GM19193 (cell line): ENCODE data around the gene LTK.
A peak's percentile ranks its signal among the peaks of the same experiment; 100 is the strongest.

Experiments
- POLR2A ChIP-seq: IDR thresholded peaks from 4 replicates; pipeline ENCODE4 v1.6.1; 2011; ENCODE audit not compliant: insufficient read depth, insufficient read length; ENCODE audit errors: extremely low read depth

LTK gene

GRCh38 chr15:41494190-41494921 is 19.3 kb downstream of the LTK start:
- no peak for TF ChIP-seq POLR2A

DNA sequence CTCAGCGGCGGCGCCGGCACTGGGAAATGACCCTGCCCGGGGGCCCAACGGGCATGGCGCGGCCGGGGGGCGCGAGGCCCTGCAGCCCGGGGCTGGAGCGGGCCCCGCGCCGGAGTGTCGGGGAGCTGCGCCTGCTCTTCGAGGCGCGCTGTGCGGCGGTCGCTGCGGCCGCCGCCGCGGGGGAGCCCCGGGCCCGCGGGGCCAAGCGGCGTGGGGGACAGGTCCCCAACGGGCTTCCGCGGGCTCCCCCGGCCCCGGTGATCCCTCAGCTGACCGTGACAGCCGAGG is 19.8 kb downstream of the LTK start:
- TF ChIP-seq POLR2A: no peak

GRCh38 chr15:41493205-41493901 is 20.3 kb downstream of the LTK start, which contains the start of gene ITPKA:
TSS of gene ITPKA (plus strand) at chr15:41493874. CDS start at chr15:41493928, 54 bp downstream.
- peak; percentile 66 for TF ChIP-seq POLR2A

GRCh38 chr15:41492597-41493204 is 20.9 kb downstream of the LTK start:
- no peak for TF ChIP-seq POLR2A

DNA sequence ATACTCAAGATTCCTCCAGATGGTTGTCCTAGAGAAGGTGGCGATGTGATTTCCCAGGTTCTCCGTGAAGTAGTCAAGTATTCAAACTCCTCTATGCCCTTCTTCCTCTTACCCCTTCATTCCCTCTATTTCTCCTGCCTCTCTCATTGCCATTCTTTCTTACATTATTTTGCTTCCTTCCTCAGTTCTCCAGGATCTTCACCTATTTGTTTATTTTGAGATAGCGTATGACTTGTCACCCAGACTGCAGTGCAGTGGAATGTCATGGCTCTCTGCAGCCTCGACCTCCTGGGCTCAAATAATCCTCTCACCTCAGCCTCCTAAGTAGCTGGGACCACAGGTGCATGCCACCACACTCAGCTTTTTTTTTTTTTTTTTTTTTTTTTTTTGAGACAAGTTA is 21.7 kb downstream of the LTK start:
- TF ChIP-seq POLR2A: no peak

DNA sequence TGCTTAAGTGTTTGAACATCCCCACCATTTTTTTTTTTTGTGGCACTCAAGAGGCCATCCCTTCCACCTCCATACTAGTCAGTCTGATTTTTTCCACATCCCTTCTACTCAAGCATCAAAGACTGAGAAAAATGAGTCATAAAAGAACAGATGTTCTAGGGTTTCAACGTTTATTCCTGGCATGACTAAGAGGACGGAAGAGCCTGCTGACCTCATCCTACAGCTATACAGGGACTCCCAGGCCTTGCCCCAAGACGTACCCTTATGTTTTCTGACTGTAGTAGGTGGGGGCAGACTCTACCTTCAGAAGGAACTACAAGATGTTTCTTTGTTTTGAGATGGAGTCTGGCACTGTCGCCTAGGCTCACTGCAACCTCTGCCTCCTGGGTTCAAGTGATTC is 23.3 kb downstream of the LTK start:
- no peak for TF ChIP-seq POLR2A

- TF ChIP-seq POLR2A: no peak
Observed at GRCh38 chr15:41489641-41490040, 24.0 kb downstream of the LTK start.

GRCh38 chr15:41487802-41488201 is 25.8 kb downstream of the LTK start:
- TF ChIP-seq POLR2A: no peak

DNA sequence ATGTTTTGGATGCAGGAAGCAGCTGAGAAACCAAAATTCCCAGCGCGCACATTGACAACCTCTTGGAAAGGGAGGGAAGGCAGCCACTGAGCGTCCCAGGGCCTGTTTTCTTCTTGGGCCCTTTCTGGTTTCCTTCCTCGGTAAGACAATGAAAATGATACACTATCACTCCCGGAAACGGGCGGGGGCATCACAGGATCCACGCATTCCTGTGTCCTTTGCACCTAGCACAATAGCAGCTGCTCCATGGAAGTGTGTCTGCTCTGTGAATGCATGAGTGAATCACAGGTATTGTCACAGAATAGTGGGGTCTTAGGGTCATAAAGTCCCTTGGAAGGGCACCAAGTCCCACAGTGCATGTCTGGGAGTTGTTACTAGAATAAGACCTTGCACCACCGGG is 26.2 kb downstream of the LTK start:
- no peak for TF ChIP-seq POLR2A

DNA sequence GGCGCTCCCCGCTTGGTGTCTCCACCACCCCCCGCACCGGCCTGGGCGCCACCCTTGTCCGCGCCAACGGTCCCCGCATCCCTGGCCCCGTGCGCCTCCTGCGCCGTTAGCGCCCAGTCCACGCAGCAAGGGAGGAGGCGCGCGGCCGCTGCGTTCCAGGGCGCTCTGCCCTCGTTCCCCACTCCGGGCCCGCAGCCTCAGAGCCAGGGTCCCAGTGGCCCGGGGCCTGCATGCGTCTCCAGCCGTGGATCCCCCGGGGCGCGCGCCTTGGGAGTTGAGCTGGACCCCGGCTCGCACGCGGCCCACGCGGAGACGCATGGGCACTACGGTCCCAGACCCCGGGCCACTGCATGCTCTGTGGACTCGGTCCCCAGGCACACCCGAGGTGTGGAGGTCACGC is 27.3 kb downstream of the LTK start:
- no peak for TF ChIP-seq POLR2A

DNA sequence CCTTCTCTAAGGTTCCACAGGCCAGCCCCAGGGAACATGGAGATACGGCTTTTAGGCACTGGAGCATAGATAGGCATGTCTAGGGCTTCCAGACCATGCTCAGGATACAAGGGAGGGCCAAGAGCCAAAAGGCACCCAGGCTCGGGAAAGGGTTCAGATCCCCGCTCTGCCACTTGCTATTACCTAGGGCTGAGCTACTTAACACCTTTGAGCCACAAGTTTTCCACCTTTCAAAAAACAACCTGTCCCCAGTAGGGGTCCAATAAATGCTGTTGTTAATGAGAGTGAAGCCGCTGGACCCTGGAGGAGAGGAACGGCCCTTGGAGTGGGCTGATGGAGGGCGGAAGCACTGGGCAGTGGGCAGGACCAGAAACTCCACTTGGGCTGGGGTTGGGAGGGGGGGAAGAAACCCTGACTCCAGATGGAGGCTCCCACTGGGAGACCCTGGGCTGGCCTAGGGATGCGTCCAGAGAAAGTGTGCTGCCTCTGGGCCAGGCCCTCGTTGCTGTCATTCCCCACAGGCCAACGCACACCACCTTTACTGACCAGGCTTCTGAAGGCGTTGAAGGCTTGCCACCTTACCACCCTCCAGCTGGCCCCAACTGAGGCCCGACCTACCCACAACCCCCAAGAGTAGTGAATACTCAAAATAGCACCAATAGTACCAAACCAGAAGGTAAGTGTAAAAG is 28.5 kb downstream of the LTK start:
- TF ChIP-seq POLR2A: no peak

DNA sequence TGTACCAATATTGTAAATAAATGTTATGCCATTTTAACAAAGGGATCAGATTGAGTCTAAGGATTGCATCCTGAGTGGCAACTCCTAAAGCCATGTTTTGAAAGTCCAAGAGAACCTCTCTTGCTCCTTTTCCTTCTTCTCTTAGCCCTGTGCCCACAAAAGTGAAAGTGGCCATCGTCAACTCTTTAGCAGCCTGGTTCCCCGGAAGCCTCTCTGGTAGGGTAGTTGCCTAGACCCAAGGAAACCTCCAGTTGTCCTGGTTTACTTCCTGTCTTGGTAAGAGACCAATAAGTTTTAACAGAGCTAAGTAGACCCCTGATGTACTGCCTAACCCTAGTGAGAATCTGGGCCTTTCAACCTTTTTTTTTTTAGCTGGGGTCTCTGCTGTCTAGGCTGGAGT is 30.1 kb downstream of the LTK start:
- no peak for TF ChIP-seq POLR2A

DNA sequence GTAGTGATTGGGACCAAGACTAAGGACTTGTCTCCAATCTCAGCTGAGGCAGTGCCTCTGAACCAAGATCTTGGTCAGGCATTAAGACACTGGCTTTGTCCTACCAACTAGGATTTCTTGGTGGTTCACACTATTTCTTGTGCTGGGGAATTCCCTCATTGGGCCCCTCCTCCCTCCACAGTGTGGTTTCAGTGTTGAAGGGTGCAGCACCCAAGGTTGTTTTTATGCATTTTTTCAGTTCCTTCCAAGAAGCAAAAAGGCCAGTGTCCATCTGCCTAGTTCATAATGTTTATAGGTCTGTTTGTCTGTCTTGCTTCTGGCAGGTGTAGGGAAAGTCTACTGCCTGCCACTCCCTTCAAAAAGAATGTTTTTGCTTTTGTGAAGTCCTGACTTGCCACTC is 30.5 kb downstream of the LTK start:
- no peak for TF ChIP-seq POLR2A

GRCh38 chr15:41482110-41482877 is 31.3 kb downstream of the LTK start:
- TF ChIP-seq POLR2A: no peak
